ENCODE measurements around the gene CRISP1.

DNA sequence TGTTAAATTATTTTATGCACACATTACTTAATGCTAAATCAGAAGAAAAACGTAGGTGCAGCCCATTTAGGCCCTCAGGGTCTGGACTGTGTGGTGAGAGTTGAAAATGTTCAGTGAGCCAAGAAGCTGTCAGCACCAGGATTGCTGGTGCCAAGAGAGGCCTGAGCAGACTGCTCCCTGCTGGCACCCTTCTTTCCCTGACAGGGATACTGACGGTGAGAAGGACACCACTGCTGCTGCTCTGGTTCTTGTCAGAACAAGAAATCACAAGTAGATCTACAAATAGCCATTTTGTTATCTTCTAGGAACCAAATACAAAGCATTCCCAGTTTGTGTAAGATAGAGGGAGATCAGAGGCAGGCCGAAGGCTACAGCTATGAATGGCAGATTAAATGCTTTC, 48.7 kb upstream of the CRISP1 start:
- TF ChIP-seq EP300 (conservative IDR thresholded peaks at IDR 0.05; ENCODE audit: poor library complexity, severe bottlenecking) (no peak), RAD21 (conservative IDR thresholded peaks at IDR 0.05) (no peak), EZH2 (IDR thresholded peaks at IDR 0.05; ENCODE audit: borderline replicate concordance, insufficient read depth, low read length, poor library complexity, severe bottlenecking) (no peak), SMC3 (conservative IDR thresholded peaks at IDR 0.05; ENCODE audit: poor library complexity) (no peak), MXI1 (conservative IDR thresholded peaks at IDR 0.05; ENCODE audit: poor library complexity, severe bottlenecking) (no peak), POLR2AphosphoS5 (IDR thresholded peaks at IDR 0.05) (no peak), TAF1 (IDR thresholded peaks at IDR 0.05; ENCODE audit: low read depth) (no peak)
- TF ChIP-seq, protein P1, sequence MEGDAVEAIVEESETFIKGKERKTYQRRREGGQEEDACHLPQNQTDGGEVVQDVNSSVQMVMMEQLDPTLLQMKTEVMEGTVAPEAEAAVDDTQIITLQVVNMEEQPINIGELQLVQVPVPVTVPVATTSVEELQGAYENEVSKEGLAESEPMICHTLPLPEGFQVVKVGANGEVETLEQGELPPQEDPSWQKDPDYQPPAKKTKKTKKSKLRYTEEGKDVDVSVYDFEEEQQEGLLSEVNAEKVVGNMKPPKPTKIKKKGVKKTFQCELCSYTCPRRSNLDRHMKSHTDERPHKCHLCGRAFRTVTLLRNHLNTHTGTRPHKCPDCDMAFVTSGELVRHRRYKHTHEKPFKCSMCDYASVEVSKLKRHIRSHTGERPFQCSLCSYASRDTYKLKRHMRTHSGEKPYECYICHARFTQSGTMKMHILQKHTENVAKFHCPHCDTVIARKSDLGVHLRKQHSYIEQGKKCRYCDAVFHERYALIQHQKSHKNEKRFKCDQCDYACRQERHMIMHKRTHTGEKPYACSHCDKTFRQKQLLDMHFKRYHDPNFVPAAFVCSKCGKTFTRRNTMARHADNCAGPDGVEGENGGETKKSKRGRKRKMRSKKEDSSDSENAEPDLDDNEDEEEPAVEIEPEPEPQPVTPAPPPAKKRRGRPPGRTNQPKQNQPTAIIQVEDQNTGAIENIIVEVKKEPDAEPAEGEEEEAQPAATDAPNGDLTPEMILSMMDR (IDR thresholded peaks at IDR 0.05; ENCODE audit: poor library complexity, severe bottlenecking) = no peak
- TF ChIP-seq, protein P2, sequence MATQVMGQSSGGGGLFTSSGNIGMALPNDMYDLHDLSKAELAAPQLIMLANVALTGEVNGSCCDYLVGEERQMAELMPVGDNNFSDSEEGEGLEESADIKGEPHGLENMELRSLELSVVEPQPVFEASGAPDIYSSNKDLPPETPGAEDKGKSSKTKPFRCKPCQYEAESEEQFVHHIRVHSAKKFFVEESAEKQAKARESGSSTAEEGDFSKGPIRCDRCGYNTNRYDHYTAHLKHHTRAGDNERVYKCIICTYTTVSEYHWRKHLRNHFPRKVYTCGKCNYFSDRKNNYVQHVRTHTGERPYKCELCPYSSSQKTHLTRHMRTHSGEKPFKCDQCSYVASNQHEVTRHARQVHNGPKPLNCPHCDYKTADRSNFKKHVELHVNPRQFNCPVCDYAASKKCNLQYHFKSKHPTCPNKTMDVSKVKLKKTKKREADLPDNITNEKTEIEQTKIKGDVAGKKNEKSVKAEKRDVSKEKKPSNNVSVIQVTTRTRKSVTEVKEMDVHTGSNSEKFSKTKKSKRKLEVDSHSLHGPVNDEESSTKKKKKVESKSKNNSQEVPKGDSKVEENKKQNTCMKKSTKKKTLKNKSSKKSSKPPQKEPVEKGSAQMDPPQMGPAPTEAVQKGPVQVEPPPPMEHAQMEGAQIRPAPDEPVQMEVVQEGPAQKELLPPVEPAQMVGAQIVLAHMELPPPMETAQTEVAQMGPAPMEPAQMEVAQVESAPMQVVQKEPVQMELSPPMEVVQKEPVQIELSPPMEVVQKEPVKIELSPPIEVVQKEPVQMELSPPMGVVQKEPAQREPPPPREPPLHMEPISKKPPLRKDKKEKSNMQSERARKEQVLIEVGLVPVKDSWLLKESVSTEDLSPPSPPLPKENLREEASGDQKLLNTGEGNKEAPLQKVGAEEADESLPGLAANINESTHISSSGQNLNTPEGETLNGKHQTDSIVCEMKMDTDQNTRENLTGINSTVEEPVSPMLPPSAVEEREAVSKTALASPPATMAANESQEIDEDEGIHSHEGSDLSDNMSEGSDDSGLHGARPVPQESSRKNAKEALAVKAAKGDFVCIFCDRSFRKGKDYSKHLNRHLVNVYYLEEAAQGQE (IDR thresholded peaks at IDR 0.05; ENCODE audit: borderline replicate concordance) = no peak

All from neural cell (in vitro differentiated cells).